ENCODE measurements around the gene GOLGA3.
"Not testable (repeated sequence)": the region's sequence is repeated elsewhere in the genome, so short reads cannot be mapped to it uniquely, and the experiment has no call there.

GOLGA3 gene

GRCh38 chr12:132814232-132814631 is 14.4 kb downstream of the GOLGA3 start:
- no peak for DNase-seq (ENCODE audit: low spot score)

- DNase-seq (ENCODE audit: low spot score): no peak
These were observed 15.2 kb downstream of the GOLGA3 start for GRCh38 chr12:132813443-132813842.

DNA sequence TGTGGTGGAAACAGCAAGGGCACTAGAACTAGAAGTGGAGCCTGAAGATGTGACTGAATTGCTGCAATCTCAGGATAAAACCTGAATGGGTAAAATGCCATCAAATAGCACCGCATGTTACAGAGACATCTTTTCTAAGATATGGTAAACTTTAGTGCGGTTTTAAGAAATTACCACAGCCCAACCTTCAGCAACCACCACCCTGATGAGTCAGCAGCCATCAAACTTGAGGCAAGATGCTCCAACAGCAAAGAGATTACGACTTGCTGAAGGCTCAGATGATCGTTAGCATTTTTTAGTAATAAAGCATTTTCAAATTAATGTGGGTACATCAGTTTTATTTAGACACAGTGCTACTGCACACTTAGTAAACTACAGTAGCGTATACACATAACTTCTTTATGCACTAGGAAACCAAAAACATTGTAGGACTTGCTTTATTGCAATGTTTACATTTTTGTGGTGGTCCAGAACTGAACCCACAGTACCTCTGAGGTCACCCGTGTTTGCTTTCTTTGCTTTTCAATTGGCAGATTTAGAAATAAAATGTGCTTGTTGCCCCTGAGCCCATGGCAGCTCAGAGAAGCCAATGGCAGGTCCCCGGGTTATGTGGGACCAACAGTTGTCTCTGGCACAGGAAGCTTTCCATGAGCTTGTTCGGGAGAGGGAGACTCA is 15.9 kb downstream of the GOLGA3 start:
- peak; percentile 58 for DNase-seq (ENCODE audit: low spot score)

DNA sequence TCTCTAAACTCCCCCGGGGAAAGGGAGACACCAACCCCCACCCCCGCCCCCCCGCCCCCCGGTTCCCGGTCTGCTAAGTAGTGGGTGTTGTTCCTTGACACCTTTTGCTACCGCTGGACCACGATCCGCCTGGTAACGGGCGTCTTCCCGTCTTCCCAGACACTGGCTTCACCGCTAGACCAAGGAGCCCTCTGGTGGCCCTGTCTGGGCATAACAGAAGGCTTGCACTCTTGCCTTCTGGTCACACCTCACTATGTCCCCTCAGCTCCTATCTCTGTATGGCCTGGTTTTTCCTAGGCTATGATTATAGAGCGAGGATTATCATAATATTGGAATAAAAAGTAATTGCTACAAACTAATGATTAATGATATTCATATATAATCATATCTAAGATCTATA is 19.3 kb downstream of the GOLGA3 start:
- DNase-seq (ENCODE audit: low spot score): peak; percentile 36

DNA sequence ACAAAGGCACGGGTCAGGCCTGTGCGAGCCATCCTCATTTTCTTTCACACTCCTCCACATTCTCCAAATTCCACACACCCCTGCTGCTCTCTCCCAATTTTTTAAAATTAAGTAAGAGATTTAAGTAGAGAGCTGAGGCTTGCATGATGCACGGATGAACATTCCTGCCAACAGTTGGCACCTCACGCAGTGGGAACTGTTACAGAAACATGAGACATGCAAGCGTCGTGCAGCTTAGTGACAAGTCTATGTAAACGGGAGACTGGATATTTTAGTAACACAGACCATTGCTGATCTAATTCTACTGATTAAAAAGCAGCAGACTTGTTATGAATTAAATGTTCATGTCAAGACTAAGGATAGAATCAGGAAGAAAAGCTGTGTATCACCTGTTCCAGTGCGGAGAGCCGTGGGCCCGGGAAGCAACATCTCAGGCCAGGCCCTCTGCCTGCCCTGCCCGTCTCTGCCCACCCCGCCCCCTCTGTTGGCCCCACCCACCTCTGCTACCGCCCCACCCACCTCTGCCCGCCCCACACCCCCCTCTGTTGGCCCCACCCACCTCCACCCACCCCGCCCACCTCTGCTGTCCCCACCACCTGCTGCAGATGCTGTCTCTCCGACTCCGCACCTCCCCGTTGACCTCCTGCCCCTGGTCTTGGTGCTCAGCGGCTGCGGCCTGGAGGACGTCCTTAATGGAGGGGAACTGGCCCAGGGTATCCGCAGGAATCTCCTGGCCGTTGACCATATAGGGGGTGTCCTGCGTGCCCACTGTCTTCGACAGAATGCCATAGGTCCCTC is 21.2 kb downstream of the GOLGA3 start:
- peak; percentile 16 for DNase-seq (ENCODE audit: low spot score)

DNA sequence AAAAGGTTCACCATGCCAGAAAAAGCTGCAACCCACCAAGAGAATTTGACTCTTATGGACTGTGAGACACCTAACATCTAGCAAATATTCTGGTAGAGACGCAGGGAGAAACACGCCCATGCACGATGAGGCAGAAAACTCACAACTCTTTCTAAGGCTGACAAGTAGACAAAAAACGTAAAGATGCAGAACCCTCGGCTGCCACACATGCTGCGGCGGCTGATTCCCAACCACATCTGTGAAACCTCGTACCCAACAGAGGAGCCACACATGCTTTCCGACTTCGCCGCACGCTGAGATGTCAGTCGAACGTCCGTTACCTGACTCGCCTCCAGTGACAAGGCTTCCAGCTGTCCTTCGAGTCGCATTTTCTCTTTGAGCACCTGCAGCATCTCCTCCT is 21.8 kb downstream of the GOLGA3 start:
- DNase-seq (ENCODE audit: low spot score): no peak

DNA sequence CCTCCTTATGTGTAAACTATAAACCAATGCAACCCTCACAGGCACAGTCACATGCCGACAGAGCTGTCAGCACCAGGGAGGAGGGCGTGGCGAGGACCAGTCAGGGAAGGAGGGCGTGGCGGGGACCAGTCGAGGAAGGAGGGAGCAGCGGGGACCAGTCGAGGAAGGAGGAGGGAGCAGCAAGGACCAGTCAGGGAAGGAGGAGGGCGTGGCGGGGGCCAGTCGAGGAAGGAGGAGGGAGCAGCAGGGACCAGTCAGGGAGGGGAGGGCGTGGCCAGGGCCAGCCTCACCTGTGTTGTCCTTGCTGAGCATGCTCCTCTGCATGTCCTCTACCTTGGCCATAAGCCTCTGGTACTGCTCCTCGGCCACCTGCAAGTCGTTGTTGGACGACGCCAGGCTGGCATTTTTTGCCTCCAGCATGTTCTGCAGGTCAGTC is 24.2 kb downstream of the GOLGA3 start:
- DNase-seq (ENCODE audit: low spot score): no peak

DNA sequence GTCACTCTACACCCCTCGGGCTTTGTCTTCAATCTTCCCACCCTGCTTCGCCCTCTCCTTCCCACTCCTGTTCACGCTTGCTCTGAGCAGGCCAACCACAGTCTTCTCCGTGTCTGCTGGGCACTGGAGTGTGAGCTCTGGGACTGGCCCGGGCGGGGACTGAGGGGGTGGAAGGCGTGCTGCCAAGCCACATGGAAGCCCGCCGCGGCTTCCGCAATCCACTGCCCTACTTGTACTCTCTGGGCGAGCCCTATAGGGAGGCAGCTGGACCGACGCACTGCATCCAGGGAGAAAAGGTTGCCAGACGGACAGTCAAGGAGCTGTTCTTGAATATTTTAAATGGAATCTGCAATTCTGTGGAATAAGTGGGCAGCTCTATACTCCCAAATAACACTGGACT is 24.8 kb downstream of the GOLGA3 start:
- DNase-seq (ENCODE audit: low spot score): no peak

- no peak for DNase-seq (ENCODE audit: low spot score)
These were observed 25.5 kb downstream of the GOLGA3 start for GRCh38 chr12:132803125-132803524.

GRCh38 chr12:132801741-132802140 is 26.9 kb downstream of the GOLGA3 start:
- no peak for DNase-seq (ENCODE audit: low spot score)

DNA sequence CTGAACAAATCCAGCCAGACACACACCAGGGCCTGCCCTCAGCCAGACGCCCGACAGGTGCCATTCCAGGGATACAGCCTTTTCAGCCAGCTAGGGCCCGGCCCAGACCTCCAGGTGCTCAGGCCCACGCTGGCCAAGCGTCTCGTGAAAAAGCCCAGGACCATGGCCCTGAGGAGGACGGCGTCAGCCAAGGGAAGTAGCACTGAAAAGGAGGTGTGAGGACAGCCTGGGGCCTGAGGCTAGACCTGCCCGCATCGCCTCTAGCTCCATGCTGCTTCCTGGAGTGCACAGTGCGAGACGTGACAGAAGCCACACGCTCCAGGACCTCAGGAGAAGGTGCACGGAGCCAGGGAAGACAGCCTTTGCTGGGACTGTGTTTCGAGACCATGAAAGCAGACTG is 29.8 kb downstream of the GOLGA3 start:
- DNase-seq (ENCODE audit: low spot score): no peak

- no peak for DNase-seq (ENCODE audit: low spot score)
These were observed 30.7 kb downstream of the GOLGA3 start for GRCh38 chr12:132797820-132798570.

DNA sequence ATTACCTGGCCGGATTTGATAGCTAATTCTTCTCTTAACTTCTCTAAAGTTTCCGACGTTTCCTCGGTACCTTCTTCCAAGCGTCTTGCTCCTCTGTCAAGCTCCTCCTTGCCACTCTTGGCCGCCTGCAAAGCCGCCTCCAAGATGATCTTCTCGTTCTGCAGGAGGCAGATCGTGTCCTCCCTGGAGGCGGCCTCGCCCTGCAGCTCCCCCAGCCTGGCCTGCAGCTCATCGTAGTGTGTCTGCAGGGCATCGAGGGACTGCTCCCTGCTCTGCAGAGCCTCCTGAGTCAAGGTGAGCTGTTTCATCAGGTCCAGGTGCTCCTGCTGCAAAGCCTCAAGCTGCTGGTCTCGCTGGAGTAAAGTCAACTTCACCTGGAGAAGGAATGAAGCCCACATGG is 32.8 kb downstream of the GOLGA3 start:
- no peak for DNase-seq (ENCODE audit: low spot score)

DNA sequence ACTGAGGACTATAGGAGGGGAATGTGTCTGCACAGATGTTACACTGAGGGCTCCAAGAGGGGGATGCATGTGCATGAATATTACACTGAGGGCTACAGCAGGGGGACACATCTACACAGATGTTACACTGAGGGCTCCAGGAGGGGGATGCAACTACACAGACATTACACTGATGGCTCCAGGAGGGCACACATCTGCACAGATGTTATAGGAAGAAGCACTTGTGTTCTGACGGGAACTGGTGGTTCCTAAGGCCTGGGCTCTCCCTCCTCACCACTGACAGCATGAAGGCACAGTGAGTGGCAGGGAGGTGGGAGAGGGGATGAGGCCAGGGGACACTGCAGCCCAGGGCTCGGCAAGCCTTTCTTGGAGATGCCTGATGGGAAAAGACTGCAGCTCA is 36.7 kb downstream of the GOLGA3 start:
- not testable (repeated sequence) for DNase-seq (ENCODE audit: low spot score)

DNA sequence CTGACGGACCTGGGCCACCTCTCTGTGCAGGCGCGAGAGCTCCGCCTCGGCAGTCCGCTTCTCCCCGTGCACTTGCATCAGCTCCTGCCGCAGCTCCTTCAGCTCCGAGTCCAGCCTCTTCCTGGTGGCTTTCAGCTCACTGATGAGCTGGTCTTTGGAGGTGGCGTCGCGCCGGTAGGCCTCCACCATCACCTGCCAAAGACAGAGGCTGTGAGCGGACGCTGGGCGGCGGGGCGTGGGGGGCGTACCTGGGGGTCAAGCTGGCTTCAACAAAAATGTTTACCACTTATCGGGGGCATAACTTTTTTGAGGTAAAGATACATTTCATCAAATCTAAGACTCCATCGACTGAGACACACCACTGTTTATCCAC is 39.6 kb downstream of the GOLGA3 start:
- DNase-seq (ENCODE audit: low spot score): no peak

GRCh38 chr12:132788375-132789098 is 40.1 kb downstream of the GOLGA3 start:
- DNase-seq (ENCODE audit: low spot score): no peak

GRCh38 chr12:132787877-132788276 is 40.8 kb downstream of the GOLGA3 start:
- DNase-seq (ENCODE audit: low spot score): no peak

DNA sequence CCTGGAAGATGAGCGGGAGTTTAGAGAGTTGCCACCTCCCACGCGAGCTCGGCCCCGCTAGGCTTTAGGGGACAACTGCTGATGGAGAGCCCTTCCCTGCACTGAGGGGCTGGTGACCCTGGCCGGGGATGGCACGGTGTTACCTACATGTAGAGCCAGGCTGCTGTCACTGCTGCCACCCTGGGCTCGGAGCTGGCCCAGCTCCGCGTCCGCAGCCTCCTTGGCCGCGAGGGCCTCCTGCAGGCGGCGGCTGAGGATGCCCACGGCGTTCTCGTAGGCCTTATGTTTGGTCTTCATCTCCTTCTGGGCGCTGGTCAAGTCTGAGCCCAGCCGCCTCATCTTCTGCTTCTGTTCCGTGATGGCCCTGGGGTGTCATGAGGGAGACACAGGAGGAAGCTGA is 42.5 kb downstream of the GOLGA3 start:
- DNase-seq (ENCODE audit: low spot score): no peak

DNA sequence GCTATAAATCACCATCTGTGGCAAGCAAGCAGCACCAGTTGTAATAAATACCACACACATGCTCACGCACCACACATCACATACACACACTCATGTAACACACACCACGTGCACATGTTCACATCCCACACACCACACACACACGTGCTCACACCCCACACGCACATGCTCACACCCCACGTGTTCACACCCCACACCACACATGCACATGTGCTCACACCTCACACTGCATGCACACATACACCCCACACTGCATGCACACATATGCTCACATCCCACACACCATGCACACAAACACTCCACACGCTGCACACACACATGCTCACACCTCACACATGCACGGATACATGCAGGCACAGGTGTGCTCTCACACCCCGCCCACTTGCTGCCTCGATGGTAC is 44.1 kb downstream of the GOLGA3 start:
- DNase-seq (ENCODE audit: low spot score): no peak

DNA sequence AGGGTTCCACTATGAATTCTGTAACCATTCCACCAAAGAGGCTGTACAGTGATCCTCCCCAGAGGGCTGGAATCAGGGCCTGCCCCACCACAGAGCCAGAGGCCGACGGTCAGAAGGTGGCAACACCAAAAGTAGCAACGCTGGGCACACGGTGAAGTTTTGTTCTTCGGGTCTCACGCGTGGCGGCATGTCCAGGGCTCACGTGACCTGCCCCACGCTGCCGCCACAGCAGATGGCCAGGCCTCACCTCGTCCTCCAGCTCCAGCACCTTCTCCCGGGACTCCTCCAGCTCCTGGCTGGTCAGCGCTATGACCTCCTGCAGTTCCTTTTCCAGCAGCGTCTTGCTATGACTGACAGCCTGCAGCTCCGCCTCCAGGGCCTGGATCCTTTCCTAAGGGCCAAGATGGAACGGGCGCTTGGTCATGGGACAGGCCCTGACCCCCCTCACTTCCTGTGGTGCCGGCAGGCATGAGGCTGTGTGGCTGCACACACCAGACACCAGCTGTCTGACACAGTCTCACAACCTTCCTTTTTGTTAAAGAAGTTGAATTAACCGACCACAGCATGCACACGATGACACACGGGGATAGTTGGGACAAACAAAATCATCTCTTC is 44.6 kb downstream of the GOLGA3 start:
- DNase-seq (ENCODE audit: low spot score): no peak

- DNase-seq (ENCODE audit: low spot score): no peak
These were observed 46.7 kb downstream of the GOLGA3 start for GRCh38 chr12:132781938-132782337.
